ENCODE results near the gene MRPS31. TPM values are rescaled to one million over a fixed set of nuclear protein-coding genes. Genes with fewer than 3 reads are reported as not detected.
A peak's percentile ranks its signal among the peaks of the same experiment; 100 is the strongest.

Gene MRPS31
- total RNA-seq, 2 experiments from 2014 or later = 27.0 to 60.2 TPM

DNA sequence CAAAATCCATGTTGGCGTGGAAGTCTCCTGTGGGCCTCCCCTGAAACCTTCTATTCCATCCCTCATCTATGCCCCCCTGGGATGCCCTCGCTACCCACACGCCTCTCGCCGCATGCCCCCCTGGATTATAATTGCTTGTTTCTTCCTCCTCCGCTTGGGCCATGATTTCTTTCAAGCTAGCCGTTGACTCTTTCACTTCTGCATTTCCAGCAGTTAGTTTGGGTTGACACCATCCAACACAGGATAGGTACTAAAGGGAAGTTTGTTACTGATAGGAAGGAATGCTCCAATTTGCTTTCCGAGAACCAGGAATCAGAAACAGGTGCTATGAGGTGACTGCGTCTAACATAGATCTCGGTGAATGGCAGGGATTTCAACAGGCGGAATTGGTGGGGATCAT lies 10.7 kb upstream of the MRPS31 start:
- no peaks in the 10 kb centered on the region for H3K36me3 ChIP-seq (ENCODE audit: insufficient read depth, low read length)
- CTCF ChIA-PET (ENCODE audit: unreplicated experiment) = no interaction called here
- POLR2A ChIA-PET = interaction anchor here (0.7 kb wide), 1 partner anchor 220 kb away, joined by 3 read pairs; no protein-coding TSS in a partner anchor
- no TSS peak for BruUV-seq (replicated peaks)
- no peaks in the 10 kb centered on the region for H4K20me1 ChIP-seq (ENCODE audit: insufficient read depth, low read length)
- H3K4me2 ChIP-seq (ENCODE audit: low read length) = peak overlapping the region; percentile 32
- H3K4me3 ChIP-seq (ENCODE audit: low read depth, low read length, poor library complexity, severe bottlenecking) = no peak overlapping the region
- TF ChIP-seq, protein P1, sequence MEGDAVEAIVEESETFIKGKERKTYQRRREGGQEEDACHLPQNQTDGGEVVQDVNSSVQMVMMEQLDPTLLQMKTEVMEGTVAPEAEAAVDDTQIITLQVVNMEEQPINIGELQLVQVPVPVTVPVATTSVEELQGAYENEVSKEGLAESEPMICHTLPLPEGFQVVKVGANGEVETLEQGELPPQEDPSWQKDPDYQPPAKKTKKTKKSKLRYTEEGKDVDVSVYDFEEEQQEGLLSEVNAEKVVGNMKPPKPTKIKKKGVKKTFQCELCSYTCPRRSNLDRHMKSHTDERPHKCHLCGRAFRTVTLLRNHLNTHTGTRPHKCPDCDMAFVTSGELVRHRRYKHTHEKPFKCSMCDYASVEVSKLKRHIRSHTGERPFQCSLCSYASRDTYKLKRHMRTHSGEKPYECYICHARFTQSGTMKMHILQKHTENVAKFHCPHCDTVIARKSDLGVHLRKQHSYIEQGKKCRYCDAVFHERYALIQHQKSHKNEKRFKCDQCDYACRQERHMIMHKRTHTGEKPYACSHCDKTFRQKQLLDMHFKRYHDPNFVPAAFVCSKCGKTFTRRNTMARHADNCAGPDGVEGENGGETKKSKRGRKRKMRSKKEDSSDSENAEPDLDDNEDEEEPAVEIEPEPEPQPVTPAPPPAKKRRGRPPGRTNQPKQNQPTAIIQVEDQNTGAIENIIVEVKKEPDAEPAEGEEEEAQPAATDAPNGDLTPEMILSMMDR (conservative IDR thresholded peaks at IDR 0.05; ENCODE audit: low read length) = no peak
- no peak for TF ChIP-seq EZH2phosphoT487 (IDR thresholded peaks at IDR 0.05; ENCODE audit: borderline replicate concordance, low read depth, low read length)
- no peaks in the 10 kb centered on the region for H3K9me2 ChIP-seq (ENCODE audit: insufficient read depth, low read length)
- peaks cover 39% of the 10 kb centered on the region for H3K4me1 ChIP-seq (ENCODE audit: insufficient read depth, low read length, poor library complexity, severe bottlenecking)
- DNase-seq (ENCODE audit: low spot score) = peak; percentile 52
- H2AFZ ChIP-seq (ENCODE audit: low read length) = peak overlapping the region; percentile 52
- intact Hi-C loops (cut with micrococcal nuclease; ENCODE audit: unreplicated experiment) = no loop called here
- H3K9me3 ChIP-seq (ENCODE audit: low read length) = no peaks in the 10 kb centered on the region
- H3K79me2 ChIP-seq (ENCODE audit: insufficient read depth, low read depth, low read length) = no peaks in the 10 kb centered on the region
- H3K27ac ChIP-seq (ENCODE audit: low read depth, low read length, poor library complexity, severe bottlenecking) = peak overlapping the region; percentile 18

DNA sequence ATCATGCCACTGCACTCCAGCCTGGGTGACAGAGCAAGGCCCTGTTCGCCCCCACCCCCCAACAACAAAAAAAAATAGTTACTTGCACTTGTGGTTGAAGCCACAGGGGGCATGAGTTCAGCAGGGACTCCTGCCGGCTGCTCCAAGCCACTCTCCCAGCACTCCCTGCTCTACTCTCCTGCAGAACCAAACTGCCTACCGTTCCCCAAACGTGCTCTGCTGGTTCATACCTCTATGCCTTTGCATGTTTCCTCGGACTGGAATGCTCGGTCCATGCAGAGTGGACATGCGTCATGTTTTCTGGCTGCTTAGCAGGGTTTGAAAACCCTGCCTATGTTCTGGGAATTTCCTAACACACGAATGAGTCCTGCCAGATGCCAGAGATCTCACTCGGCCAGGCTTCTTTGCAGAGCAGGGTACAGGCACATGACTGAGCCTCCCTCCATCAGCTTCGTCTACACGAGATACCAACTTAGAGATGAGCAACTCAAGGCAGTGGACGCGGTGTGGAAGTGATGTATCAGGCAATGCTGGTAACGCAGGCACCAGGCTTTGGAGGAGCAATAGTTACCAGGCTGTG lies 9.9 kb upstream of the MRPS31 start:
- Histone ChIP-seq H3K79me2 (ENCODE audit: insufficient read depth, low read depth, low read length) (no peaks in the 10 kb centered on the region), H4K20me1 (ENCODE audit: insufficient read depth, low read length) (no peaks in the 10 kb centered on the region), H3K4me3 (ENCODE audit: low read depth, low read length, poor library complexity, severe bottlenecking) (no peak overlapping the region), H3K4me1 (ENCODE audit: insufficient read depth, low read length, poor library complexity, severe bottlenecking) (peaks cover 47% of the 10 kb centered on the region), H3K9me3 (ENCODE audit: low read length) (no peaks in the 10 kb centered on the region), H3K4me2 (ENCODE audit: low read length) (0 out of 2 replicates have a peak overlapping the region, but pooled peaks have one; percentile 32), H2AFZ (ENCODE audit: low read length) (peak overlapping the region; percentile 52; the same call in 1 of the 2 replicates), H3K27ac (ENCODE audit: low read depth, low read length, poor library complexity, severe bottlenecking) (no peak overlapping the region), H3K36me3 (ENCODE audit: insufficient read depth, low read length) (no peaks in the 10 kb centered on the region), H3K9me2 (ENCODE audit: insufficient read depth, low read length) (no peaks in the 10 kb centered on the region)
- ChIA-PET CTCF (ENCODE audit: unreplicated experiment) (interaction anchor here (0.6 kb wide), 1 partner anchor 100 kb away, joined by 3 read pairs; no protein-coding TSS in a partner anchor), POLR2A (interaction anchor here (0.7 kb wide), 1 partner anchor 219 kb away, joined by 3 read pairs; no protein-coding TSS in a partner anchor)
- intact Hi-C loops (cut with micrococcal nuclease; ENCODE audit: unreplicated experiment) = no loop called here
- peak; percentile 51 for DNase-seq (ENCODE audit: low spot score)
- no TSS peak for BruUV-seq (replicated peaks)
- TF ChIP-seq EZH2phosphoT487 (IDR thresholded peaks at IDR 0.05; ENCODE audit: borderline replicate concordance, low read depth, low read length) = no peak
- TF ChIP-seq, protein P1 (conservative IDR thresholded peaks at IDR 0.05; ENCODE audit: low read length) = peak; percentile 51

DNA sequence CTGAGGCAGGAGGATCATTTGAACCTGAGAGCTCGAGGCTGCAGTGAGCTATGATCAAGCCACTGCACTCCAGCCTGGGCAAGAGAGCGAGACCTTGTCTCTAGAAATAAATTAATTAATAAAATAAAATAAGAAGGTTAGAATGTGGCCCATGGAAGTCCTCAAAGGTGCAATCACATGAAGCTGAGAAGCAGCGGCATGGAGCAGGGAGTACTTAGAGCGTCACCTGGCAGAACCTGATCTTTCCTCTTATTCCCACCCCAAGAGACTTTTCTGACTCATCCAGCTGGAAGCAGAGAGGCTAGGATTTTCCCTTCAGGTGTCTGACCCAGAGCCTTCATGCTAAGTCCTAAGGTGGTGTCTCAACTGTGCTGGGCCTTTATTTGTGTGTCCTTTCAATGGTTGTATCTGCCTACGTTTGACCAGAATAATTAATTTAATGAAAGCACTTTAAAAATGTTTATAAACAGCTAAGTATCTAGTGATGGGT lies 8.9 kb upstream of the MRPS31 start:
- no peak for DNase-seq (ENCODE audit: low spot score)
- TF ChIP-seq, protein P1 (conservative IDR thresholded peaks at IDR 0.05; ENCODE audit: low read length) = no peak
- TF ChIP-seq EZH2phosphoT487 (IDR thresholded peaks at IDR 0.05; ENCODE audit: borderline replicate concordance, low read depth, low read length) = no peak
- ChIA-PET CTCF (ENCODE audit: unreplicated experiment) (no interaction called here), POLR2A (interaction anchor here (0.6 to 1.0 kb wide), 2 partner anchors 9 to 64 kb away, joined by 3 to 4 read pairs; no protein-coding TSS in a partner anchor)
- Histone ChIP-seq H3K4me1 (ENCODE audit: insufficient read depth, low read length, poor library complexity, severe bottlenecking) (peaks cover 51% of the 10 kb centered on the region), H3K9me3 (ENCODE audit: low read length) (no peaks in the 10 kb centered on the region), H4K20me1 (ENCODE audit: insufficient read depth, low read length) (no peaks in the 10 kb centered on the region), H3K27ac (ENCODE audit: low read depth, low read length, poor library complexity, severe bottlenecking) (no peak overlapping the region), H3K79me2 (ENCODE audit: insufficient read depth, low read depth, low read length) (no peaks in the 10 kb centered on the region), H3K9me2 (ENCODE audit: insufficient read depth, low read length) (no peaks in the 10 kb centered on the region), H3K4me3 (ENCODE audit: low read depth, low read length, poor library complexity, severe bottlenecking) (no peak overlapping the region), H3K4me2 (ENCODE audit: low read length) (no peak overlapping the region), H3K36me3 (ENCODE audit: insufficient read depth, low read length) (no peaks in the 10 kb centered on the region), H2AFZ (ENCODE audit: low read length) (no peak overlapping the region)
- no TSS peak for BruUV-seq (replicated peaks)
- intact Hi-C loops (cut with micrococcal nuclease; ENCODE audit: unreplicated experiment) = loop anchor here (5.0 to 10.0 kb wide), 3 partner anchors 195 to 838 kb away; no protein-coding TSS in a partner anchor

All from OCI-LY7 (cell line).